ENCODE data around the gene TP63.
"Not testable (repeated sequence)": the region's sequence is repeated elsewhere in the genome, so short reads cannot be mapped to it uniquely, and the experiment has no call there.

Gene TP63

GRCh38 chr3:189631373-189631408, at the start of gene TP63:
TSS of gene TP63 (plus strand) at chr3:189631389. CDS start at chr3:189631516, 127 bp downstream.
- DNase-seq, result no peak

- DNase-seq, result no peak
Observed at GRCh38 chr3:189582179-189582578, 49.0 kb upstream of the TP63 start.

DNA sequence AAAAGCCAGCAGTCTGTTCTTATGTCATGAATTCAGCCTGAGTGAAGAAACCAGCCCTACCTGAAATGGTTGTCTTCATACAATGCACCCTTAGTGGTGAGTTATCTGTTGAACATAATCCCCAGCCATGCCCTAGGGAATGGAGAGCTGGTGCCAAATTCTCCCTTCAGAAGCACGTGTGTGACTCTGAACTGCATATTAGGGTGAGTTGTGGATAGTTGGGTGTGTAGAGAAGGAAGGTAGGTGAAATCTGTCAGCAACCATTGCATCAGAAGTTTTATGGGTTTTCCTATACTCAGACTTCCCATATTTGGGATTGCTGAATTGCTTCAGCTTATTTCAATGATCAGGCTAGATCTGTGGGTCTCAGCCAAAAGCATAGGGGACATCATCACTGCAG, 46.5 kb upstream of the TP63 start:
- DNase-seq, result peak; percentile 43

DNA sequence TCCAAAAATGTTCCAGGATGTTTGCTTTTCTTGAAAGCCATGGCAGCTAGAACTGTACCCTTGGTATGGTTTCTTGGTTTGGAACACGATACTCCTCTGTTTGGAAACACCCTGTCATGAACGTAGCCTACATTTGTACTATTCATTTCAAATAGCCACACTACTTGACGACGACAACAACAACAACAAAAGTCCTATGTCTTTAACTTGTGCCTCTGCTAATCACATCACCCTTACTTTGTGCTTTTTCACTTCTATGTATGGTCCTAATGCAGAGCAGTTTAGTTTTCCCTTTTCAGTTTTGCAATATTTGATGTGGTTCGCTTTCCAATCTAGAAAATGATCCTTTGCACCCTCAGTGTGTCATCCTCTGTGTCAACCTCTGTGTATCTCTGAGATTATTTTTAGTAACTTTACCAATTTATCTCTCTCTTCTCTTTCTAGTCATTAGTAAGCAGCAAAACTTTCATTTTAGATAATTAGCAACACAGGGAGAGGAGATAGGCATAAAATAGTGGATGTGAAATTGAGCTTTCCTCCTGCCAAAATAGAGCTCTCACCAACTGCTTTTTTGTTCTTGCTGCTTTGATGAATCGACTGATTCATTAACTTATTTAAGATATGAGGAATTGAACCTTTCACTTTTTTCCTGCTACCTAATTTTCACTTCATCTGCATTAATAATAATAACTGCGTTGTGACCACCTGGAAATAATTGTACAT, 44.1 kb upstream of the TP63 start:
- DNase-seq, result no peak

DNA sequence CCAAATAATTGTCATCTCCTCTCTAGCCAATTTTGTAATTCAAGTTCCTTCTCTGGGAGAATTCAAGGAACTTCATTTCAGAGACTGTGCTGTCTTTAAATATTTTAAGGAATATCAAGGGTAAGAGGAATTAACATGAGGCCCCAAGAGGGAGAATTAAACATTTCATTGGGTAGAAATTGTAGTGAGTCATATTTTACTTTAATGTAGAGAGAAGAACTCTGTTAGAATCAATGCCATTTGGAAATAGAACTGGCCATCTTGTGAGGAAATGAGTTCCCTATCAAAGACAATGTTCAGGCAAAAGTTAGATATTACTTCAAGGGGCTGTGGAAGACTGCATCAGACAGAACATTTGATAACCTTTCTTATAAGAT, 43.5 kb upstream of the TP63 start:
- peak; percentile 42 for DNase-seq

- DNase-seq, result peak; percentile 65
Observed at GRCh38 chr3:189588070-189588469, 43.1 kb upstream of the TP63 start.

DNA sequence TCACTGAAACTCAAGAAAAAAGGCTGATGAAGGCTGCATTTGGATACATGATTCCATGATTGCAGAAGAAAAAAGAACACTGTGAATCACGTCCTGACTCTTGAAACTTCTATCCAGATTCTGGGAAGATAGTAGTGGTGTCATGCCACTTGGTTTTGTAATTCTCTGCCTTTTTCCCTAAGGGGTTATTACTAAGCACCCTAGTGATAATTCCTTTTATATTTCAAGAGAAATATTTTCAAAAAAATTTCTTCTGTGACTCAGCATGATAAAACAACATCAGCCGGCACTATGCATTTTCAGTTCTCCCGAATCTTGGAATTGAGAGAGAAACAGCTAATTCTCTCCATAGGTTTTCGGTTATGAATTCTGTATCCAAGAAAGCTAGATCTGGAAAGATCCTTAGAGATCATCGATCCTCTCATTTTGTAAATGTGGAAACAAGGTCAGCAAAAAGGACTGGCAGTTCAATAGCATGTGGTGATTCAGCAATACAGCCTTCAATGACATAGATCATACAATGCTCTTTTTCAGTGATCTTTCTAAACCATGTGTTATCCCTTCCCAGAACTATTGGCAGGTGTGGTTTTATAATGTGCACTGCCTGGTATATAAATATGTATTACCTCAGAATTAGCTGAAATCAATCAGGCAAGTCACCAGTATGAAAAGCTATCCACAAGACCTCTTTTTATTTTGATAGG, 42.6 kb upstream of the TP63 start:
- peak; percentile 92 for DNase-seq

DNA sequence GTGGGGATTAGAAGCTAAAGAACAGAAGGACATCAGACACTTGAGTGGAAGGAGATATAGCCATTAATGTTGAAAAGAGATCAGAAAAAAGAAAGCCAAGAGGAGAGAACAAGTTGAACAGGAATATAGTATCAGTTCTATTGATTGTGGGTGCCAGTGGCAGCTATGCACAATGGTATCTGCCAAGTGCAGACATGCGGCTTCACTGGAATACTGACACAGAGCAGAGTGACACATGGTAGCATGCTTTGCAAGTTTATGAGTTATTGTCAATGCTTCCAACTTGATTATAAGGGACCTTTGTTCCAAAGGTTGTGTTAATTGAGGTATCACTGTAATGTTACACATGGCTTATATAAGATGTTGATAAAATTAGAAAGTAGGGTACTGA, 42.0 kb upstream of the TP63 start:
- no peak for DNase-seq

- DNase-seq, result no peak
Observed at GRCh38 chr3:189590223-189590622, 41.0 kb upstream of the TP63 start.

GRCh38 chr3:189593581-189593980, 37.6 kb upstream of the TP63 start:
- DNase-seq, result no peak

DNA sequence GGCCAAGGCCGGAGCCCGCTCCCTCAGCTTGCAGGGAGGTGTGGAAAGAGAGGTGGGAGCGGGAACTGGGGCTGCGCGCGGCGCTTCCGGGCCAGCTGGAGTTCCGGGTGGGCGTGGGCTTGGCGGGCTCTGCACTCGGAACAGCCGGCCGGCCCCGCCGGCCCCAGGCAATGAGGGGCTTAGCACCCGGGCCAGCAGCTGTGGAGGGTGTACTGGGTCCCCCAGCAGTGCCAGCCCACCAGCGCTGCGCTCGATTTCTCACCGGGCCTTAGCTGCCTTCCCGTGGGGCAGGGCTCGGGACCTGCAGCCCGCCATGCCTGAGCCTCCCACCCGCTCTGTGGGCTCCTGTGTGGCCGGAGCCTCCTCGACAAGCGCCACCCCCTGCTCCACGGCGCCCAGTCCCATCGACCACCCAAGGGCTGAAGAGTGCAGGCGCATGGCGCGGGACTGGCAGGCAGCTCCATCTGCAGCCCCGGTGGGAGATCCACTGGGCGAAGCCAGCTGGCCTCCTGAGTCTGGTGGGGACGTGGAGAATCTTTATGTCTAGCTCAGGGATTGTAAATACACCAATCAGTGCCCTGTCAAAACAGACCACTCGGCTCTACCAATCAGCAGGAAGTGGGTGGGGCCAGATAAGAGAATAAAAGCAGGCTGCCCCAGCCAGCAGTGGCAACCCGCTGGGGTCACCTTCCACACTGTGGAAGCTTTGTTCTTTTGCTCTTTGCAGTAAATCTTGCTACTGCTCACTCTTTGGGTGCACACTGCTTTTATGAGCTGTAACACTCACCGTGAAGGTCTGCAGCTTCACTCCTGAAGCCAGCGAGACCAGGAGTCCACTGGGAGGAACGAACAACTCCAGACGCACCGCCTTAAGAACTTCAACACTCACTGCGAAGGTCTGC, 34.9 kb upstream of the TP63 start:
- DNase-seq, result not testable (repeated sequence)

DNA sequence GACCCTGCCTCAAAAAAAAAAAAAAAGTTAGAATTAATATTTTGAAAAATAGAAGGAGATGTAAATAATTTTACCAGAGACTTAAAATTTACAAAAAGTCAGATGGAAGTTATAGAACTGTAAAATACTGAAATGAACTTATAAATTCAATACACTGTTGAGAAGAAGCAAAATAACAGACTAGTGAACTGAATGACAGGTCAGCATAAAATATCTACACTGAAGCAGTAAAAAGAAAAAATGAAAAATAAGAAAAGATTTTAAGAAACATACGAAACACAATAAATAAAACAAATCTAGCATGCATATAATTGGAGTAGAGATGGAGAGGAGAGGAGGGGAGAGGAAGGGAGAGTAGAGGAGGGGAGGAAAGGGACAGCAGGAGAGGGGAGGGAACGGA, 33.3 kb upstream of the TP63 start:
- DNase-seq, result no peak

DNA sequence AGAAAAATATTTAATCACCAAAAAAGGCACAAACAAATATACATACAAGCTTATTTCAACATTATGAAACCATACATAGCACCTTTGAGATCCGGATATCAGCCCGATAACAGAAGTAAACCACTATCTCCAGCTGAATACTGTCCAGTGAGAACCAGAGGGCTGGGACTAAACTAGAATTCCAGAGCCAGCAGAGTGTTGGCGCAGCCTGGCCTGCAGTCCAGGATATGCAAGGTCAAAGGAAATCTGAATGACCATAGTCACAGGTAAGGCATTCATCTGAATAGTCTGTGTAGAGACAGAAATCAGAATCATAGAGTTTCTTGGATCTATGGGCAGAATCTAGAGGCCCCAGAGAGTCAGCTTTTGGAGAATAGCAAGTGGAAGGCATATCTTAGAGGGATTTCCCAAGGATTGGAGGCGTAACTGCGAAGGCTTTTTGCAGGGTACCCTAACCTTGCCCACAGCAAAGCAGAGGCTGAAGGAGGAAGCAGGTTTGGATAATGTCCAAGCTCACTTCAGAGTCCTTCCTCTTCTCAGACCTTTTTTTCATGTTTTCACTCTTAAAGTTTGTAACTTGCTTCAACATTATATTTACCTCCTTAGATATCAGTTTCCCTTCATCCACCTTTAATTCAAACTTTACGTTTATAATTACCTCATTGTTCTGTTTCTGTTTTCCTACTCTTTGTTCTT, 32.5 kb upstream of the TP63 start:
- no peak for DNase-seq

- no peak for DNase-seq
Observed at GRCh38 chr3:189602471-189602870, 28.7 kb upstream of the TP63 start.

- no peak for DNase-seq
Observed at GRCh38 chr3:189605717-189606116, 25.5 kb upstream of the TP63 start.

DNA sequence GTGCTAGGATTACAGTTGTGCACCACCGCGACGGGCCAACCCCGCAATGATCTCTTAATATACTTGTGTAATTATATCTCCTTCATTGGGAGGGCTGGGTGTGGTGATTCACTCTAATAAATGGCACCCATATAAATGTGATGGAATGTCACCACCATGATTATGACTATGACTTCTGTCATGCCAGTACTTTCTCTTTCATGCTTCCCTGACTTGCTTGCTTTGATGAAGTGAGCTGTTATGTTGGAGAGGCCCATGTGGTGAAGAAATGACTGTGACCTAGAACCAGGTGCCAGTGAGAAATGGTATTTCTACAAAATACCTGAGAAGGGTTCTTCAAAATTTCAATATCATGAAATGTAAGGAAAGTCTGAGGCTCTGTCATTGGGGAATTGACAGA, 24.4 kb upstream of the TP63 start:
- DNase-seq, result no peak

DNA sequence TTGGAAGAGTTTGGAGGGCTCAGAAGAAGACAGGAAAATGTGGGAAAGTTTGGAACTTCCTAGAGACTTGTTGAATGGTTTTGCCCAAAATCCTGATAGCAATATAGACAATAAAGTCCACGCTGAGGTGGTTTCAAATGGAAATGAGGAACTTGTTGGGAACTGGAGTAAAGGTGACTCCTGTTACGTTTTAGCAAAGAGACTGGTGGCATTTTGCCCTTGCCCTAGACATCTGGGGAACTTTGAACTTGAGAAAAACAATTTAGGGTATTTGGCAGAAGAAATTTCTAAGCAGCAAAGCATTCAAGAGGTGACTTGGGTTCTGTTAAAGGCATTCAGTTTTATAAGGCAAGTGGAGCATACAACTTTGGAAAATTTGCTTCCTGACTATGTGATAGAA, 18.5 kb upstream of the TP63 start:
- not testable (repeated sequence) for DNase-seq

- no peak for DNase-seq
Observed at GRCh38 chr3:189613122-189613521, 18.1 kb upstream of the TP63 start.

GRCh38 chr3:189621948-189622603, 9.1 kb upstream of the TP63 start:
- DNase-seq, result no peak

- no peak for DNase-seq
Observed at GRCh38 chr3:189622629-189623028, 8.6 kb upstream of the TP63 start.

DNA sequence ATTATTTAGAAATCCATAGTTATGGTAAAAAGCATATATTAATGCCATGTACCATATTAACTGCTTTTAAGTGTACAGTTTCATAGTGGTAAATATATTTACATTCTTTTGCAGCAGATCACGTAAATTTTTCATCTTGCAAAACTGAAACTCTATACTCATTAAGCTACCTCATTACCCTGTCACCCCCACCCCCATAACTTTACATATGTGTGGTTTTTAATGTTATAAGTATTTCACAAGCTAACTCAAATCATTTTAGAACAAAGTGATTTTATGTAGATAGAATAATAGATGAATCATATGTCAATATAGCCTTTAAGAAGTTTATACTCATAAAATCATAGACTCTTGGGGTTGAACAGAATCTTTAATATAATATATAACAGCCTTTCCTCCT, 7.1 kb upstream of the TP63 start:
- peak; percentile 35 for DNase-seq

GRCh38 chr3:189625071-189625470, 6.1 kb upstream of the TP63 start:
- no peak for DNase-seq

GRCh38 chr3:189625572-189625971, 5.6 kb upstream of the TP63 start:
- no peak for DNase-seq

Measured in fibroblast of skin of right quadriceps (primary cell).